Measurements from ENCODE around the gene ENTHD1.

The ENTHD1 gene

DNA sequence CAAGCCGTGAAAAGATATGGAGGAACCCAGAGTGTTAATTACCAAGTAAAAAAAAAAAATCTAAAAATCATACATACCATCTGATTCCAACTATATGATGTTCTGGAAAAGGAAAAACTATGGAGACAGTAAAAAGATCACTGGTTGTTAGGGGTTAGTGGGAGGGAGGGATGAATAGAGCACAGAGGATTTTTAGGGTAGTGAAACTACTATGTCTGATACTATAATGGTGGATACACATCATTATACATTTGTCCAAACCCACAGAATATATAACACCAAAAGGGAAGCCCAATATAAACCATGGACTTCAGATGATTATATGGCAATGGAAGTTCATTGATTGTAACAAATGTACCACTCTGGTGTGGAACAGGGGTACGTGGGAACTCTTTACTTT is 74.1 kb downstream of the ENTHD1 start:
- Histone ChIP-seq H3K4me2 (ENCODE audit: low read length) (no peak overlapping the region), H3F3A (ENCODE audit: control insufficient read depth, insufficient read depth) (no peaks in the 10 kb centered on the region), H3K4me1 (ENCODE audit: control insufficient read depth, low read length) (no peaks in the 10 kb centered on the region), H3K36me3 (ENCODE audit: control insufficient read depth, low read length) (no peaks in the 10 kb centered on the region), H3K4me3 (ENCODE audit: low read length) (no peak overlapping the region), H3K79me2 (ENCODE audit: control insufficient read depth, low read length) (no peaks in the 10 kb centered on the region), H3K27me3 (ENCODE audit: control insufficient read depth, low read length) (peaks cover 28% of the 10 kb centered on the region), H3K27ac (ENCODE audit: low read depth, low read length) (no peak overlapping the region), H4K20me1 (ENCODE audit: control insufficient read depth, insufficient read depth, low read depth, low read length) (no peaks in the 10 kb centered on the region), H3K9me3 (ENCODE audit: control insufficient read depth, insufficient read depth, low read length) (no peaks in the 10 kb centered on the region), H3K9me2 (replicated peaks; ENCODE audit: control insufficient read depth, low read length) (no peaks in the 10 kb centered on the region)
- TF ChIP-seq, protein P1, sequence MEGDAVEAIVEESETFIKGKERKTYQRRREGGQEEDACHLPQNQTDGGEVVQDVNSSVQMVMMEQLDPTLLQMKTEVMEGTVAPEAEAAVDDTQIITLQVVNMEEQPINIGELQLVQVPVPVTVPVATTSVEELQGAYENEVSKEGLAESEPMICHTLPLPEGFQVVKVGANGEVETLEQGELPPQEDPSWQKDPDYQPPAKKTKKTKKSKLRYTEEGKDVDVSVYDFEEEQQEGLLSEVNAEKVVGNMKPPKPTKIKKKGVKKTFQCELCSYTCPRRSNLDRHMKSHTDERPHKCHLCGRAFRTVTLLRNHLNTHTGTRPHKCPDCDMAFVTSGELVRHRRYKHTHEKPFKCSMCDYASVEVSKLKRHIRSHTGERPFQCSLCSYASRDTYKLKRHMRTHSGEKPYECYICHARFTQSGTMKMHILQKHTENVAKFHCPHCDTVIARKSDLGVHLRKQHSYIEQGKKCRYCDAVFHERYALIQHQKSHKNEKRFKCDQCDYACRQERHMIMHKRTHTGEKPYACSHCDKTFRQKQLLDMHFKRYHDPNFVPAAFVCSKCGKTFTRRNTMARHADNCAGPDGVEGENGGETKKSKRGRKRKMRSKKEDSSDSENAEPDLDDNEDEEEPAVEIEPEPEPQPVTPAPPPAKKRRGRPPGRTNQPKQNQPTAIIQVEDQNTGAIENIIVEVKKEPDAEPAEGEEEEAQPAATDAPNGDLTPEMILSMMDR (IDR thresholded peaks at IDR 0.05; ENCODE audit: low read depth, low read length, poor library complexity, severe bottlenecking): no peak
- no peak for TF ChIP-seq EZH2phosphoT487 (IDR thresholded peaks at IDR 0.05; ENCODE audit: borderline replicate concordance, low read length)

DNA sequence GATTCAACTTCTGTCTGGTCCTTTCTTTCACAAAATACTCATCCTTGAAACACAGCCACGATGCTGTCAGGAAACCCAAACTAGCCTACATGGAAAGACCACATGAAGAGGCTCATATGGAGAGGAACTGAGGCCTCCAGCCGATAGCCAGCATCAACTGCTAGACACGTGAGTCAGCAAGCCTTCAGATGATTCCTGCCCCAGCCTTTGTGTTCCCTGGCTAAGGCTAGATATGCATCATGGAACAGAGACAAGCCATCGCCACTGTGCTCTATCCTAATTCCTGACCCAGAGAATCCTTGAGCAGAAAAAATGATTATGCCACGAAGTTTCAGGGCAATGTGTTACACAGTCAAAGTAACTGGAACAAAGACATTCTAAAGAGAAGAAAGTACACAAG is 75.5 kb downstream of the ENTHD1 start:
- H3K9me2 ChIP-seq (replicated peaks; ENCODE audit: control insufficient read depth, low read length): no peaks in the 10 kb centered on the region
- H3K4me3 ChIP-seq (ENCODE audit: low read length): no peak overlapping the region
- H3K9me3 ChIP-seq (ENCODE audit: control insufficient read depth, insufficient read depth, low read length): no peaks in the 10 kb centered on the region
- H3K4me1 ChIP-seq (ENCODE audit: control insufficient read depth, low read length): no peaks in the 10 kb centered on the region
- TF ChIP-seq, protein P1 (IDR thresholded peaks at IDR 0.05; ENCODE audit: low read depth, low read length, poor library complexity, severe bottlenecking): no peak
- no peak for TF ChIP-seq EZH2phosphoT487 (IDR thresholded peaks at IDR 0.05; ENCODE audit: borderline replicate concordance, low read length)
- no peaks in the 10 kb centered on the region for H3F3A ChIP-seq (ENCODE audit: control insufficient read depth, insufficient read depth)
- H3K79me2 ChIP-seq (ENCODE audit: control insufficient read depth, low read length): no peaks in the 10 kb centered on the region
- no peaks in the 10 kb centered on the region for H3K36me3 ChIP-seq (ENCODE audit: control insufficient read depth, low read length)
- H4K20me1 ChIP-seq (ENCODE audit: control insufficient read depth, insufficient read depth, low read depth, low read length): no peaks in the 10 kb centered on the region
- H3K27me3 ChIP-seq (ENCODE audit: control insufficient read depth, low read length): peaks cover 28% of the 10 kb centered on the region
- H3K4me2 ChIP-seq (ENCODE audit: low read length): no peak overlapping the region
- no peak overlapping the region for H3K27ac ChIP-seq (ENCODE audit: low read depth, low read length)

DNA sequence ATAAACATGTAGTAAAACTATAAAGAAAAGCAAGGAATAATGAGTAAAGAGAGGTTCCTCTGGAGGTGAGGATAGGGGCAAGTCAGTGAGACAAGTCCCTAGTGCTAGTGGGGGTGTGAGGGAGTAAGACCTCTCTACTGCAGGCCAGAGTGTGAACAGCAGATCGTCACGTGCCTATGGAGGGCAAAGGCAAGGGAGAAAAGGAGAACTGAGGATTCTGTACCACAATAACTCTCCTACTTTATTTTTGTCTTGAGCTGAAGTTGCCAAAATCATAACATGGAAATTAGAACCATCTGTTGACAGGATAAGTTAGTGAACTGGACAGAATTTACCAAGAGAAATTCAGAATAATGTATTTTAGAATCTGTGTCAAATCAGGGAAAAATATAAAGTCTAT is 77.6 kb downstream of the ENTHD1 start:
- H4K20me1 ChIP-seq (ENCODE audit: control insufficient read depth, insufficient read depth, low read depth, low read length): no peaks in the 10 kb centered on the region
- H3K4me3 ChIP-seq (ENCODE audit: low read length): no peak overlapping the region
- H3K36me3 ChIP-seq (ENCODE audit: control insufficient read depth, low read length): no peaks in the 10 kb centered on the region
- H3K9me3 ChIP-seq (ENCODE audit: control insufficient read depth, insufficient read depth, low read length): no peaks in the 10 kb centered on the region
- H3K9me2 ChIP-seq (replicated peaks; ENCODE audit: control insufficient read depth, low read length): no peaks in the 10 kb centered on the region
- H3K27ac ChIP-seq (ENCODE audit: low read depth, low read length): no peak overlapping the region
- H3K4me2 ChIP-seq (ENCODE audit: low read length): no peak overlapping the region
- no peaks in the 10 kb centered on the region for H3F3A ChIP-seq (ENCODE audit: control insufficient read depth, insufficient read depth)
- no peaks in the 10 kb centered on the region for H3K79me2 ChIP-seq (ENCODE audit: control insufficient read depth, low read length)
- TF ChIP-seq EZH2phosphoT487 (IDR thresholded peaks at IDR 0.05; ENCODE audit: borderline replicate concordance, low read length): no peak
- TF ChIP-seq, protein P1 (IDR thresholded peaks at IDR 0.05; ENCODE audit: low read depth, low read length, poor library complexity, severe bottlenecking): no peak
- peaks cover 25% of the 10 kb centered on the region for H3K27me3 ChIP-seq (ENCODE audit: control insufficient read depth, low read length)
- no peaks in the 10 kb centered on the region for H3K4me1 ChIP-seq (ENCODE audit: control insufficient read depth, low read length)

DNA sequence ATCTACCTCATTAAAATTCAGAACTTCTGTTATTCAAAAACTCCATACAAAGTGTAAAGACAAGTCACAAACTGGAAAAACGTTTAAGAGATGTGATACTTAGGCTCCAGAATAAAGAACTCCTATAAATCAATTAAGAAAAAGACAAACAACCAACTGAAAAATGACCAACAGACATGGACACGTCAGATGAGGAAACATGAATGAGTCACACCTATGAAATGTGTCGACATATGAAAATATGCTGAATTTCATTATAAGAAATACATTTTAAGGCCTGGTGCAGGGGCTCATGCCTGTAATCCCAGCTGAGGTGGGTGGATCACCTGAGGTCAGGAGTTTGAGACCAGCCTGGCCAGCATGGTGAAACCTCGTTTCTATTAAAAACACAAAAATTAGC is 78.7 kb downstream of the ENTHD1 start:
- Histone ChIP-seq H3K4me3 (ENCODE audit: low read length) (no peak overlapping the region), H3K79me2 (ENCODE audit: control insufficient read depth, low read length) (no peaks in the 10 kb centered on the region), H3F3A (ENCODE audit: control insufficient read depth, insufficient read depth) (no peaks in the 10 kb centered on the region), H3K36me3 (ENCODE audit: control insufficient read depth, low read length) (no peaks in the 10 kb centered on the region), H3K4me1 (ENCODE audit: control insufficient read depth, low read length) (no peaks in the 10 kb centered on the region), H3K27ac (ENCODE audit: low read depth, low read length) (no peak overlapping the region), H3K27me3 (ENCODE audit: control insufficient read depth, low read length) (peaks cover 27% of the 10 kb centered on the region), H3K9me2 (replicated peaks; ENCODE audit: control insufficient read depth, low read length) (no peaks in the 10 kb centered on the region), H4K20me1 (ENCODE audit: control insufficient read depth, insufficient read depth, low read depth, low read length) (no peaks in the 10 kb centered on the region), H3K4me2 (ENCODE audit: low read length) (no peak overlapping the region), H3K9me3 (ENCODE audit: control insufficient read depth, insufficient read depth, low read length) (no peaks in the 10 kb centered on the region)
- TF ChIP-seq, protein P1 (IDR thresholded peaks at IDR 0.05; ENCODE audit: low read depth, low read length, poor library complexity, severe bottlenecking): no peak
- TF ChIP-seq EZH2phosphoT487 (IDR thresholded peaks at IDR 0.05; ENCODE audit: borderline replicate concordance, low read length): no peak

Data from DOHH2 (cell line).